ENCODE results near the gene SECISBP2.

GRCh38 chr9:89402695-89403427, 84.6 kb downstream of the SECISBP2 start:
- TF ChIP-seq, protein P1, sequence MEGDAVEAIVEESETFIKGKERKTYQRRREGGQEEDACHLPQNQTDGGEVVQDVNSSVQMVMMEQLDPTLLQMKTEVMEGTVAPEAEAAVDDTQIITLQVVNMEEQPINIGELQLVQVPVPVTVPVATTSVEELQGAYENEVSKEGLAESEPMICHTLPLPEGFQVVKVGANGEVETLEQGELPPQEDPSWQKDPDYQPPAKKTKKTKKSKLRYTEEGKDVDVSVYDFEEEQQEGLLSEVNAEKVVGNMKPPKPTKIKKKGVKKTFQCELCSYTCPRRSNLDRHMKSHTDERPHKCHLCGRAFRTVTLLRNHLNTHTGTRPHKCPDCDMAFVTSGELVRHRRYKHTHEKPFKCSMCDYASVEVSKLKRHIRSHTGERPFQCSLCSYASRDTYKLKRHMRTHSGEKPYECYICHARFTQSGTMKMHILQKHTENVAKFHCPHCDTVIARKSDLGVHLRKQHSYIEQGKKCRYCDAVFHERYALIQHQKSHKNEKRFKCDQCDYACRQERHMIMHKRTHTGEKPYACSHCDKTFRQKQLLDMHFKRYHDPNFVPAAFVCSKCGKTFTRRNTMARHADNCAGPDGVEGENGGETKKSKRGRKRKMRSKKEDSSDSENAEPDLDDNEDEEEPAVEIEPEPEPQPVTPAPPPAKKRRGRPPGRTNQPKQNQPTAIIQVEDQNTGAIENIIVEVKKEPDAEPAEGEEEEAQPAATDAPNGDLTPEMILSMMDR (IDR thresholded peaks at IDR 0.05) = no peak
- TF ChIP-seq EZH2 (IDR thresholded peaks at IDR 0.05) = no peak
